ENCODE data around the gene GABRB2.

GABRB2 gene

GRCh38 chr5:161312882-161313281 lies 233.6 kb downstream of the GABRB2 start:
- H2AFZ ChIP-seq (ENCODE audit: low read depth) = no peak overlapping the region
- no peaks in the 10 kb centered on the region for H3K36me3 ChIP-seq (ENCODE audit: insufficient read depth)
- no peaks in the 10 kb centered on the region for H3K79me2 ChIP-seq (ENCODE audit: insufficient read depth, low read depth)
- H4K20me1 ChIP-seq (ENCODE audit: insufficient read depth) = no peaks in the 10 kb centered on the region
- TF ChIP-seq CTCF (conservative IDR thresholded peaks at IDR 0.05; ENCODE audit: low read depth, low read length) = no peak
- H3K27me3 ChIP-seq (ENCODE audit: insufficient read depth, low read depth) = no peaks in the 10 kb centered on the region
- no peak overlapping the region for H3K27ac ChIP-seq
- H3K4me2 ChIP-seq = no peak overlapping the region
- no peak overlapping the region for H3K4me3 ChIP-seq (IDR thresholded peaks at IDR 0.05; ENCODE audit: insufficient read depth, low read depth, low read length)
- H3K4me1 ChIP-seq (ENCODE audit: low read depth, poor library complexity, severe bottlenecking) = peaks cover 9% of the 10 kb centered on the region
- no peak overlapping the region for H3K9ac ChIP-seq

GRCh38 chr5:161311965-161312364 lies 234.6 kb downstream of the GABRB2 start:
- Histone ChIP-seq H2AFZ (ENCODE audit: low read depth) (no peak overlapping the region), H3K4me3 (IDR thresholded peaks at IDR 0.05; ENCODE audit: insufficient read depth, low read depth, low read length) (no peak overlapping the region), H3K79me2 (ENCODE audit: insufficient read depth, low read depth) (no peaks in the 10 kb centered on the region), H3K27me3 (ENCODE audit: insufficient read depth, low read depth) (no peaks in the 10 kb centered on the region), H3K36me3 (ENCODE audit: insufficient read depth) (no peaks in the 10 kb centered on the region), H3K4me1 (ENCODE audit: low read depth, poor library complexity, severe bottlenecking) (peaks cover 9% of the 10 kb centered on the region), H3K4me2 (no peak overlapping the region), H3K27ac (no peak overlapping the region), H4K20me1 (ENCODE audit: insufficient read depth) (no peaks in the 10 kb centered on the region), H3K9ac (no peak overlapping the region)
- TF ChIP-seq CTCF (conservative IDR thresholded peaks at IDR 0.05; ENCODE audit: low read depth, low read length) = no peak

- no peak overlapping the region for H3K27ac ChIP-seq
- H3K36me3 ChIP-seq (ENCODE audit: insufficient read depth) = no peaks in the 10 kb centered on the region
- H3K79me2 ChIP-seq (ENCODE audit: insufficient read depth, low read depth) = no peaks in the 10 kb centered on the region
- no peaks in the 10 kb centered on the region for H3K27me3 ChIP-seq (ENCODE audit: insufficient read depth, low read depth)
- TF ChIP-seq CTCF (conservative IDR thresholded peaks at IDR 0.05; ENCODE audit: low read depth, low read length) = no peak
- H2AFZ ChIP-seq (ENCODE audit: low read depth) = no peak overlapping the region
- H4K20me1 ChIP-seq (ENCODE audit: insufficient read depth) = no peaks in the 10 kb centered on the region
- H3K4me2 ChIP-seq = no peak overlapping the region
- H3K4me3 ChIP-seq (IDR thresholded peaks at IDR 0.05; ENCODE audit: insufficient read depth, low read depth, low read length) = no peak overlapping the region
- no peak overlapping the region for H3K9ac ChIP-seq
- peaks cover 9% of the 10 kb centered on the region for H3K4me1 ChIP-seq (ENCODE audit: low read depth, poor library complexity, severe bottlenecking)
These were observed 235.3 kb downstream of the GABRB2 start for GRCh38 chr5:161311146-161311708.

GRCh38 chr5:161306351-161306995 lies 240.1 kb downstream of the GABRB2 start:
- Histone ChIP-seq H3K79me2 (ENCODE audit: insufficient read depth, low read depth) (no peaks in the 10 kb centered on the region), H3K4me3 (IDR thresholded peaks at IDR 0.05; ENCODE audit: insufficient read depth, low read depth, low read length) (no peak overlapping the region), H2AFZ (ENCODE audit: low read depth) (no peak overlapping the region), H3K4me2 (no peak overlapping the region), H4K20me1 (ENCODE audit: insufficient read depth) (no peaks in the 10 kb centered on the region), H3K9ac (no peak overlapping the region), H3K4me1 (ENCODE audit: low read depth, poor library complexity, severe bottlenecking) (peaks cover 7% of the 10 kb centered on the region), H3K27ac (no peak overlapping the region), H3K27me3 (ENCODE audit: insufficient read depth, low read depth) (no peaks in the 10 kb centered on the region), H3K36me3 (ENCODE audit: insufficient read depth) (no peaks in the 10 kb centered on the region)
- no peak for TF ChIP-seq CTCF (conservative IDR thresholded peaks at IDR 0.05; ENCODE audit: low read depth, low read length)
